ENCODE data around the gene HDGFL2.

Gene HDGFL2

DNA sequence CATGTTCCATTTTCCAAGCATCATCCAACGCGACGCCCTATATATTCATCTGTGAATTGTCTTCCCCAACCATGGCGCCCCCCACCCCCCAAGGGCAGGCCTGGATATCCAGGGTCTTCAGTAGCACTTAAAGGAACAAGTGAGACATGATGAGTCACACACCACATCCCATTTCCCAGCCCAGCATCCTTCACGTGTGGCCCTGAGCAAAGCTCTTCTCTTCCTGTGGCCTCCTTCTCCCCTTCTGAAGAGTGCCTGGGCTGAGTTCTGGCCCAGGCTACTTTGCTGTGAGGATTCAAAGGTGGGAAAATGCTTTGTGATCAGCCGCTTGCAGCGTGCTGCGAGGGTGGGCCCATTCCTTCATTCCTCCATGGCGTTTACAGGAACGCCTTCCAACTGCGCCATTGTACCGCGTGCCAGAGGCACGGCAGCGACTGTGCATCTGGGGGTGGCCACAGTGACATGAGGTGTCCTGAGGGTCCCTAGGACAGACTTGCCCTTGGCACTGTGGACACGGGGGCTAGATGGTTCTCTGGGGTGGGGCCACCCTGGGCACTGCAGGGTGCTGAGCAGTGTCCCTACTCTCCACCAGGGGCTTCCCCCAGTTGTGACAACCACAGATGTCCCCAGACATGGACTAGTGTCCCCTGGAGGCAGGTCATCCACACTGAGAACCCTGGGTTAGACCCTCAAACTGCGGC lies 34.5 kb downstream of the HDGFL2 start:
- POLR2A ChIA-PET, result no interaction called here
- no peak for DNase-seq (ENCODE audit: extremely low spot score)
- CTCF ChIA-PET, result interaction anchor here (0.6 kb wide), 1 partner anchor 288 kb away, joined by 6 read pairs; no protein-coding TSS in a partner anchor
- no peak for TF ChIP-seq SP1 (IDR thresholded peaks at IDR 0.05)
- TF ChIP-seq, protein P1, sequence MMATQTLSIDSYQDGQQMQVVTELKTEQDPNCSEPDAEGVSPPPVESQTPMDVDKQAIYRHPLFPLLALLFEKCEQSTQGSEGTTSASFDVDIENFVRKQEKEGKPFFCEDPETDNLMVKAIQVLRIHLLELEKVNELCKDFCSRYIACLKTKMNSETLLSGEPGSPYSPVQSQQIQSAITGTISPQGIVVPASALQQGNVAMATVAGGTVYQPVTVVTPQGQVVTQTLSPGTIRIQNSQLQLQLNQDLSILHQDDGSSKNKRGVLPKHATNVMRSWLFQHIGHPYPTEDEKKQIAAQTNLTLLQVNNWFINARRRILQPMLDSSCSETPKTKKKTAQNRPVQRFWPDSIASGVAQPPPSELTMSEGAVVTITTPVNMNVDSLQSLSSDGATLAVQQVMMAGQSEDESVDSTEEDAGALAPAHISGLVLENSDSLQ (IDR thresholded peaks at IDR 0.05), result no peak
- no peak for TF ChIP-seq HDGF (IDR thresholded peaks at IDR 0.05; ENCODE audit: borderline replicate concordance)
- TF ChIP-seq ZNF384 (IDR thresholded peaks at IDR 0.05), result no peak
- TF ChIP-seq FOXM1 (IDR thresholded peaks at IDR 0.05; ENCODE audit: borderline replicate concordance), result no peak
- TF ChIP-seq ARNT (IDR thresholded peaks at IDR 0.05), result no peak
- no peak for TF ChIP-seq BHLHE40 (IDR thresholded peaks at IDR 0.05; ENCODE audit: borderline replicate concordance)
- no peak for TF ChIP-seq FOXK2 (IDR thresholded peaks at IDR 0.05)
- TF ChIP-seq ELF4 (IDR thresholded peaks at IDR 0.05), result no peak
- no peak for TF ChIP-seq TARDBP (IDR thresholded peaks at IDR 0.05)
- no peak for TF ChIP-seq NFRKB (IDR thresholded peaks at IDR 0.05)
- TF ChIP-seq SUZ12 (IDR thresholded peaks at IDR 0.05), result no peak
- TF ChIP-seq L3MBTL2 (conservative IDR thresholded peaks at IDR 0.05), result no peak

DNA sequence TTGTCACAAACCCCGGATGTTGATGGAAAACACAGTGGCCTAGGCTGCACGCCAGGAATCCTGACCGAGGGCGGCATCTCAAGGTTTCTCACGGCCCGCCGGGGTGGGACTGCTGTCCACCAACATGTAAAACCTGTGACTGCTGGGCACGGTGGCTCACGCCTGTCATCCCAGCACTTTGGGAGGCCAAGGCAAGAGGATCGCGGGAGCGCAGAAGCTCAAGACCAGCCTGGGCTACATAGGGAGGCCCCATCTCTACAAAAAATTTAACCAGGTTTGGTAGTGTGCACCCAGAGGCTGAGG lies 35.0 kb downstream of the HDGFL2 start:
- CTCF ChIA-PET, result no interaction called here
- TF ChIP-seq HDGF (IDR thresholded peaks at IDR 0.05; ENCODE audit: borderline replicate concordance), result no peak
- TF ChIP-seq, protein P1 (IDR thresholded peaks at IDR 0.05), result no peak
- no peak for DNase-seq (ENCODE audit: extremely low spot score)
- POLR2A ChIA-PET, result no interaction called here

DNA sequence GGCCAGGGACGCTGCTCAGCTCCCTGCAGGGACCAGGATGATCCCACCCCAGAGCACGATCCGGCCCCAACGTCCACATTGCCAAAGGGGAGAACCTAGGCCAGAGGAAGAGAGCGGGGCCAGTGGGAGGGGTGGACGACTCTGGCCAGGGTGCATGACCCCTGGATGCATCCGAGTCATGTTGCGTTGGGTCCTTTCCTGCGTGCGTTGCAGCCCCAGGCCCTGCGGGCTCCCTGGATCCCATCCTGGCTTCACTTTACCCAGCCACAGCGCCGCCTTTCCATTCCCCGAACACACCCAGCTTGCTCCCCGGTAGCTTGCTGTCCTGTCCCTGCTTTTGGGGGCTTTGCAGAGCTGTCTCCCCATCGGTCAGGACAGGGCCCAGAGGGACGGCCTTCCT lies 35.7 kb downstream of the HDGFL2 start:
- no peak for DNase-seq (ENCODE audit: extremely low spot score)
- CTCF ChIA-PET, result no interaction called here
- no peak for TF ChIP-seq ARNT (IDR thresholded peaks at IDR 0.05)
- no peak for TF ChIP-seq FOXK2 (IDR thresholded peaks at IDR 0.05)
- TF ChIP-seq, protein P1 (IDR thresholded peaks at IDR 0.05), result no peak
- POLR2A ChIA-PET, result no interaction called here

DNA sequence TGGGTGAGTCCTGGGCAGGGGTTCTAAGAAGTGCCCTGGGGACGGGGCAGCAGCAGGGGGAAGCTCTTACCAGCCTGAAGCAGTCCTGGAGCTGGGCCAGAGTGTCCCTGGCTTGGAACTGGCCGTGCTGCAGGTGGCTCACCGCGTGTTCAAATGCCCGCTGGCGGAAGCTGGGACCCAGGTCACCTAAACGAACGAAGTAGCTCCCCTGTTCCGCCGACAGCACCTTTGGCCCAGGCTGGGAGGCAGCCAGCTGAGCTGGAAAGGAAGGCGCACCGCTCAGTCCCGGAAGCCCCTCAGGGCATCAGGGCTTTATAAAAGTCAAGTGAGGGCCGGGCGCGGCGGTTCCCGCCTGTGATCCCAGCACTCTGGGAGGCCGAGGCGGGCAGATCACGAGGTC lies 36.6 kb downstream of the HDGFL2 start:
- no peak for DNase-seq (ENCODE audit: extremely low spot score)
- no peak for TF ChIP-seq NFRKB (IDR thresholded peaks at IDR 0.05)
- no peak for TF ChIP-seq HDGF (IDR thresholded peaks at IDR 0.05; ENCODE audit: borderline replicate concordance)
- no peak for TF ChIP-seq SUZ12 (IDR thresholded peaks at IDR 0.05)
- TF ChIP-seq ELF4 (IDR thresholded peaks at IDR 0.05), result no peak
- TF ChIP-seq, protein P1 (IDR thresholded peaks at IDR 0.05), result no peak
- TF ChIP-seq FOXA1 (IDR thresholded peaks at IDR 0.05), result no peak
- TF ChIP-seq SP1 (IDR thresholded peaks at IDR 0.05), result no peak
- TF ChIP-seq TARDBP (IDR thresholded peaks at IDR 0.05), result no peak
- no peak for TF ChIP-seq BHLHE40 (IDR thresholded peaks at IDR 0.05; ENCODE audit: borderline replicate concordance)
- no peak for TF ChIP-seq FOXK2 (IDR thresholded peaks at IDR 0.05)
- CTCF ChIA-PET, result interaction anchor here (2.3 kb wide), 1 partner anchor 15 kb away, joined by 6 read pairs; no protein-coding TSS in a partner anchor
- POLR2A ChIA-PET, result interaction anchor here (0.8 to 1.0 kb wide), 2 partner anchors 8 to 10 kb away, joined by 3 to 4 read pairs; partner anchors contain the start of gene PLIN4

DNA sequence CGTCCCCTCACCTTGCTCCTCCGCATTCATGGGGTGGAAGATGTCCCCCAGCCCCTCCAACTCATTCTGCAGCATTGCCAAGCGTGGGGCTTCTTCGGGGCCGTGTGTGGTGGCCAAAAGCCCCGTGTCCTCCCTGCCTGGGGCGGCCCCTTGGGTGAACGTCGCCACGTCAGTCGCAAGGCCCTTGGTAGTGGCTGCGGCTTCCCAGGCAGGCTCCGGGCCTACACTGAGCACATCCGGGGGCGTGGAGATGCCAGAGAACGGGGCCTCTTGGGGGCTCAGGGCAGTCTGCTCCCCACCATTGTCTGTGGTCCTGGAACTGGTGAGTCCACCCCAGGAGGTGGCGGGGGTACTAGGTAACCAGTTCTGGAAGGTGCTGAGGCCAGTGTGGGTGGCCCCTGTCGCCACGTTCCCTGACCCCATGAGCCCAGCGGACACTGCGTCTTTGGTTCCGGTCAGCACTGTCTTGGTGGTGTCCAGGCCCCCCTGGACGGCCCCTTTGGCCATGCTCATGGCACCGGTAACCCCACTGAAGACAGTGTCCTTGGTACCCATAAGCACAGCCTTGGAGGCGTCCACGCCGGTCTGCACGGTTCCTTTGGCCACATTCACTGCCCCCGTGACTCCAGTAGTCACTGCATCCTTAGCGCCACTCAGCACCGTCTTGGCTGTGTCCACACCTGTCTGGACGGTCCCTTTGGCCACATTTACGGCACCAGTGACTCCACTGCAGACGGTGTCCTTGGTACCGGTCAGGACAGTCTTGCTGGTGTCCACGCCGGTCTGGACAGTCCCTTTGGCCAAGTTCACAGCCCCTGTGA lies 38.5 kb downstream of the HDGFL2 start:
- POLR2A ChIA-PET, result no interaction called here
- CTCF ChIA-PET, result interaction anchor here (2.3 kb wide), 1 partner anchor 13 kb away, joined by 6 read pairs; no protein-coding TSS in a partner anchor
- DNase-seq (ENCODE audit: extremely low spot score), result no peak
- no peak for TF ChIP-seq HDGF (IDR thresholded peaks at IDR 0.05; ENCODE audit: borderline replicate concordance)
- TF ChIP-seq ARNT (IDR thresholded peaks at IDR 0.05), result no peak
- no peak for TF ChIP-seq LEF1 (IDR thresholded peaks at IDR 0.05; ENCODE audit: borderline replicate concordance)
- TF ChIP-seq SUZ12 (IDR thresholded peaks at IDR 0.05), result no peak
- TF ChIP-seq FOXA1 (IDR thresholded peaks at IDR 0.05), result no peak
- no peak for TF ChIP-seq ZNF384 (IDR thresholded peaks at IDR 0.05)
- TF ChIP-seq TARDBP (IDR thresholded peaks at IDR 0.05), result no peak
- TF ChIP-seq NFRKB (IDR thresholded peaks at IDR 0.05), result no peak
- TF ChIP-seq SP1 (IDR thresholded peaks at IDR 0.05), result no peak
- TF ChIP-seq, protein P1 (IDR thresholded peaks at IDR 0.05), result no peak
- TF ChIP-seq BHLHE40 (IDR thresholded peaks at IDR 0.05; ENCODE audit: borderline replicate concordance), result no peak
- no peak for TF ChIP-seq ELF4 (IDR thresholded peaks at IDR 0.05)
- no peak for TF ChIP-seq L3MBTL2 (conservative IDR thresholded peaks at IDR 0.05)
- no peak for TF ChIP-seq FOXK2 (IDR thresholded peaks at IDR 0.05)
- no peak for TF ChIP-seq CTBP1 (IDR thresholded peaks at IDR 0.05; ENCODE audit: borderline replicate concordance)
- no peak for TF ChIP-seq FOXM1 (IDR thresholded peaks at IDR 0.05; ENCODE audit: borderline replicate concordance)
